ENCODE results near the gene KNDC1. TPM values are rescaled to one million over a fixed set of nuclear protein-coding genes. Genes with fewer than 3 reads are reported as not detected.

KNDC1 gene
- total RNA-seq, 4 donors from 2014 or later, result 0.27 to 1.7 TPM; not detected in 2

DNA sequence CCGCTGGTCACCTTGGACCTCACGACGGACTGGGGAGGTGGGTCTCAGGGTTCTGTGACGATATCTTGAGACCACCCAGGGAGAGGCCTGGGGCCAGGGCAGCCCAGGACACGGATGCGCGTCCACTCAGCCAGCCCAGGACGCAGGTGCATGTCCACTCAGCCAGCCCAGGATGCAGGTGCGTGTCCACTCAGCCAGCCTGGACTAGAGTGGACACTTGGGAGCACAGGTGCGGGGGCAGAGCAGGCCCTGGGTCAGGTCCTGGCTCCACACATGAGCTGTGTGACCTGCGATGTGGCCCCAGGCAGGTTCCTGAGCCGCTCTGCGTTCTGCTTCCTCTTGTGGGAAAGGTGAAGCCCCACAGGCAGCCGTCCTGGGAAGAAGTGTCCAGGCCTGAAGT lies 22.2 kb downstream of the KNDC1 start:
- Histone ChIP-seq H3K9me3 (no peaks in the 10 kb centered on the region), H3K4me3 (no peak overlapping the region), H3K27me3 (no peaks in the 10 kb centered on the region), H3K36me3 (no peaks in the 10 kb centered on the region), H3K27ac (no peak overlapping the region), H3K4me1 (no peaks in the 10 kb centered on the region)
- DNase-seq, result no peak
- TF ChIP-seq POLR2A (IDR thresholded peaks at IDR 0.05), result no peak
- TF ChIP-seq, protein P1, sequence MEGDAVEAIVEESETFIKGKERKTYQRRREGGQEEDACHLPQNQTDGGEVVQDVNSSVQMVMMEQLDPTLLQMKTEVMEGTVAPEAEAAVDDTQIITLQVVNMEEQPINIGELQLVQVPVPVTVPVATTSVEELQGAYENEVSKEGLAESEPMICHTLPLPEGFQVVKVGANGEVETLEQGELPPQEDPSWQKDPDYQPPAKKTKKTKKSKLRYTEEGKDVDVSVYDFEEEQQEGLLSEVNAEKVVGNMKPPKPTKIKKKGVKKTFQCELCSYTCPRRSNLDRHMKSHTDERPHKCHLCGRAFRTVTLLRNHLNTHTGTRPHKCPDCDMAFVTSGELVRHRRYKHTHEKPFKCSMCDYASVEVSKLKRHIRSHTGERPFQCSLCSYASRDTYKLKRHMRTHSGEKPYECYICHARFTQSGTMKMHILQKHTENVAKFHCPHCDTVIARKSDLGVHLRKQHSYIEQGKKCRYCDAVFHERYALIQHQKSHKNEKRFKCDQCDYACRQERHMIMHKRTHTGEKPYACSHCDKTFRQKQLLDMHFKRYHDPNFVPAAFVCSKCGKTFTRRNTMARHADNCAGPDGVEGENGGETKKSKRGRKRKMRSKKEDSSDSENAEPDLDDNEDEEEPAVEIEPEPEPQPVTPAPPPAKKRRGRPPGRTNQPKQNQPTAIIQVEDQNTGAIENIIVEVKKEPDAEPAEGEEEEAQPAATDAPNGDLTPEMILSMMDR (IDR thresholded peaks at IDR 0.05), result no peak

DNA sequence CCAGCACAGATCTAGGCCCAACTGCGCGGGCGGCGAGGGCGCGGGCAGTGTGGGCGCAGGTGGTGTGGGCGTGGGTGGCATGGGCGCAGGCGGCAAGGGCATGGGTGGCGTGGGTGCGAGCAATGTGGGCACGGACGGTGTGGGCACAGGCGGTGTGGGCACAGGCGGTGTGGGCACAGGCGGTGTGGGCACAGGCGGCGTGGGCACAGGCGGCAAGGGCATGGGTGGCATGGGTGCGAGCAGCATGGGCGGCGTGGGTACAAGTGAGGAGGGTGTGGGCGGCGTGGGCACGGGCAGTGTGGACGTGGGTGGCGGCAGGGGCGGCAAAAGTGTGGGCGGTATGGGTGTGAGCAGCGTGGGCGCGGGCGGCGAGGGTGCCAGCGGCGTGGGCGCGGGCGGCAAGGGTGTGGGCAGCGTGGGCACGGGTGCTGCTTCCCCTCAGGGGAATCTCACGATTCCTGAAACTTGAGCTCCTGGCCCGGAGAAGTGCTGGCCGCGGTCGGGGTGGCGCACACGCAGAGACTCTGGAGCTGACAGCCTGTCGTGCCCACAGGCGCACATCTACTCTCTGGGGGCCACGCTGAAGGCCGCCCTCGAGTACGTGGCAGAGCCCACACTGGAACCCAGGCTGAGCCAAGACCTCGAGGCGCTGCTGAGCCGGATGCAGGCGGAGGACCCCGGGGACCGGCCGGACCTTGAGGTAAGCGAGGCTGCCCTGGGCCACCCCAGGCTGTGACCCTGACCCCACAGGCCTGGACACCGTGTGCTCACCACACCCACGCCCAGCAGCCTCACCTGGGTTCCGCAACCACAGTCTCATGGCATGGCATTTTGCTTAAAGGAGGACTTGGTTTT lies 23.0 kb downstream of the KNDC1 start:
- Histone ChIP-seq H3K27me3 (no peaks in the 10 kb centered on the region), H3K4me3 (no peak overlapping the region), H3K4me1 (no peaks in the 10 kb centered on the region), H3K27ac (no peak overlapping the region), H3K9me3 (no peaks in the 10 kb centered on the region), H3K36me3 (no peaks in the 10 kb centered on the region)
- no peak for DNase-seq
- no peak for TF ChIP-seq POLR2A (IDR thresholded peaks at IDR 0.05)
- TF ChIP-seq, protein P1 (IDR thresholded peaks at IDR 0.05), result no peak

- no peak overlapping the region for H3K27ac ChIP-seq
- no peaks in the 10 kb centered on the region for H3K4me1 ChIP-seq
- TF ChIP-seq, protein P1 (IDR thresholded peaks at IDR 0.05), result no peak
- no peak for TF ChIP-seq POLR2A (IDR thresholded peaks at IDR 0.05)
- no peaks in the 10 kb centered on the region for H3K27me3 ChIP-seq
- no peak for DNase-seq
- no peaks in the 10 kb centered on the region for H3K36me3 ChIP-seq
- H3K9me3 ChIP-seq, result no peaks in the 10 kb centered on the region
- no peak overlapping the region for H3K4me3 ChIP-seq
Measured at GRCh38 chr10:133183646-133184378, 23.8 kb downstream of the KNDC1 start.

DNA sequence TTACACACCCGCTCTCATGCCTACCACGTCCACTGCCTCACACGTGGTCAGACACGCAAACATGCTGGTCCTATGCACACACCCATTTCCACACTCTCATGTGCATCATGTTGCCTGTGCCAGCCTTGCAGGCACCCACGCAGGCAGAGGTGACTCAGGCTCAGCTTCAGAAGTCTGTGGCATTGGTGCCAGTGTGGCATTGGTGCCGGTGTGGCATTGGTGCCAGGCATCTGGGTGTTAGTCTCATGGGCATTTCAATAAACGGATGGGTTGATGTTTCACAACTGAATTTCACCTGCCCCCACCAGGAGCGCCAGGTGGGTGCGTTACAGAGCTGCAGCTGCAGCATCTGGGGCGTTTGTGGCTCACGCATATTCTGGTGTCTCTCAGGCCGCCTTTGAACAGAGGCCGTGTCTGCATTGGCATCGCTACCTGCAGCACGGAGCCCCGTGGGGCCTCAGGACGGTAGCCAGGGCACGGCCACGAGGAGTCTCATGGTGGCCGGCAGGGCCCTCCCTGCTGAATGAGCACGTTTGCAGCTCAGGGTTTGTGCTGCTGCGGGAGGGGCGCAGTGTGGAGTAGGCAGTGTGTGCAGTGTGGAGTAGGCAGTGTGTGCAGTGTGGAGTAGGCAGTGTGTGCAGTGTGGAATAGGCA lies 24.7 kb downstream of the KNDC1 start:
- no peaks in the 10 kb centered on the region for H3K4me1 ChIP-seq
- TF ChIP-seq, protein P1 (IDR thresholded peaks at IDR 0.05), result no peak
- TF ChIP-seq POLR2A (IDR thresholded peaks at IDR 0.05), result no peak

DNA sequence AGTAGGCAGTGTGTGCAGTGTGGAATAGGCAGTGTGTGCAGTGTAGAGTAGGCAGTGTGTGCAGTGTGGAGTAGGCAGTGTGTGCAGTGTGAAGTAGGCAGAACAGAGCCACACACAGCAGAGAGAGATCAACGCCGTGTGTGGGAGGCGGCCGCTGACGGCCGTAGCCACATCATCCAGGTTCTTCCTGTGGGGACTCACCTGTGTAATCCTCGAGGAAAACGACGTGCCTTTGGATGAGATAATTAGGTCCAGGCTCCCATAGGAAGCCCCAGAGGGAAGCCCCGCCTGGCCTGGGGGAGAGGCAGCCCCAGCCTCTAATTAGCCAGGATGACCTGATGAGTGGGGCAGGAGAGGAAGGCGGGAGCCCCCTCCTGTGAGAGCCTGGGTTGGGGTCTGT lies 25.4 kb downstream of the KNDC1 start:
- no peak for TF ChIP-seq POLR2A (IDR thresholded peaks at IDR 0.05)
- TF ChIP-seq, protein P1 (IDR thresholded peaks at IDR 0.05), result no peak
- no peaks in the 10 kb centered on the region for H3K9me3 ChIP-seq
- no peak overlapping the region for H3K4me3 ChIP-seq
- DNase-seq, result no peak
- no peaks in the 10 kb centered on the region for H3K36me3 ChIP-seq
- no peak overlapping the region for H3K27ac ChIP-seq
- no peaks in the 10 kb centered on the region for H3K4me1 ChIP-seq
- no peaks in the 10 kb centered on the region for H3K27me3 ChIP-seq

More for the DNA sequence above, 24.7 kb downstream of the KNDC1 start:
- DNase-seq, result no peak
- Histone ChIP-seq H3K27me3 (no peaks in the 10 kb centered on the region), H3K36me3 (no peaks in the 10 kb centered on the region), H3K4me3 (no peak overlapping the region), H3K9me3 (no peaks in the 10 kb centered on the region), H3K27ac (no peak overlapping the region)

Measured in Peyer's patch (tissue), 4 donors.